Prostate gland (tissue), 2 donors: ENCODE data around the gene STX7. TPM values are rescaled to one million over a fixed set of nuclear protein-coding genes. Genes with fewer than 3 reads are reported as not detected.

Experiments used
- DNase-seq: peaks from one replicate; pipeline ENCODE4 v3.0.0-alpha.2; 2019; ENCODE audit warnings: low spot score
- H3K27ac ChIP-seq, 2 donors: fragments of 200-600 bp; sonication (generic); 2 replicates each; pipeline ENCODE4 v1.5.1; 2017 to 2019
- H3K27me3 ChIP-seq: fragments of 200-600 bp; sonication (generic); replicated peaks from 2 replicates; pipeline ENCODE4 v1.5.1; 2019; ENCODE audit not compliant: insufficient read depth
- H3K36me3 ChIP-seq, 2 donors: fragments of 200-600 bp; sonication (generic); 1 replicate in 1 of 2; 2 replicates in 1 of 2; pipeline versions ENCODE4 v1.5.1 to v1.8.1; 2017 to 2019
- H3K4me1 ChIP-seq: fragments of 200-600 bp; sonication (generic); replicated peaks from 2 replicates; pipeline ENCODE4 v1.5.1; 2019
- H3K4me3 ChIP-seq, 2 donors: fragments of 200-600 bp; sonication (generic); 2 replicates each; pipeline ENCODE4 v1.5.1; 2017 to 2019
- H3K9me3 ChIP-seq: fragments of 200-600 bp; sonication (generic); 2 replicates; pipeline ENCODE4 v1.5.1; 2017
- POLR2A ChIP-seq: fragments of 450-650 bp; IDR thresholded peaks from one replicate; pipeline ENCODE4 v1.6.1; 2016; ENCODE audit warnings: antibody characterized with exemption, mild to moderate bottlenecking
- POLR2AphosphoS5 ChIP-seq: sonication (generic); formaldehyde crosslinking; IDR thresholded peaks from one replicate; pipeline ENCODE4 v1.6.1; 2017; ENCODE audit warnings: antibody characterized with exemption
- WGBS: methylation state at CpG from one replicate; pipeline ENCODE4 v1.1.5; 2018; 5-methylcytosine and 5-hydroxymethylcytosine counted together
- intact Hi-C: fragments of 100-400 bp; cut with DNase I; formaldehyde crosslinking; loops from one replicate; pipeline ENCODE4 v1.14.2; 2022
- total RNA-seq, 2 donors: library from RNA; depleted of rRNA; stranded (reverse); fragments of >200 nt; gene quantifications; one replicate each; pipeline ENCODE4 v1.1.0, GENCODE V29; 2016
- TF ChIP-seq, protein P1 (sequence below), 4 experiments: fragments of 200-600 bp in 2 of 4; fragments of 450-650 bp in 2 of 4; sonication (generic) in 2 of 4; IDR thresholded peaks; 1 replicate in 3 of 4; 2 replicates in 1 of 4; pipeline ENCODE4 v1.5.1; 2016 to 2019; ENCODE audit warnings: antibody characterized with exemption in 4 of 4, mild to moderate bottlenecking in 2 of 4, moderate library complexity in 2 of 4

Gene STX7
- total RNA-seq, 2 donors from 2014 or later = 17.6 to 27.1 TPM

DNA sequence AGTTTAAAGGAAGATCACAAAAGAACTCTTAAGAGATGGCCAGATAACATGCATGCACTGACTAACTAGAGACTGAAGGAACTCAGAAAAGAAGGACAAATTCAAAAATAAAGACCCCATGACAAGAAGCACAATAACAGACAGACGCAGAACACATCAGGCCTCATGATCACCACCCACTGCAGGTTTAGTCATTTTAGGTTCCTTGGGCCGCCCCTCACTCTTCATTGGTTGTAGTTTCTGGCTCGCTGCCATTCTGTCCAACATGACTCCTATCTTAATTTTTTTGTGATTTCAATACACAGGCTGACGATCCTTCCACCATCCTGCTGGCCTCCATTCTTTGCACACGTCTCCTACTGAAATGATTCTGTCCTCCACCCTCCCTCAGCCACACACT is 21.6 kb downstream of the STX7 start:
- intact Hi-C loops = no loop called here
- Histone ChIP-seq H3K36me3 (no peaks in the 10 kb centered on the region), H3K4me3 (no peak overlapping the region), H3K9me3 (no peaks in the 10 kb centered on the region), H3K27ac (no peak overlapping the region), H3K4me1 (no peaks in the 10 kb centered on the region), H3K27me3 (no peaks in the 10 kb centered on the region)
- TF ChIP-seq POLR2A = no peak
- TF ChIP-seq, protein P1, sequence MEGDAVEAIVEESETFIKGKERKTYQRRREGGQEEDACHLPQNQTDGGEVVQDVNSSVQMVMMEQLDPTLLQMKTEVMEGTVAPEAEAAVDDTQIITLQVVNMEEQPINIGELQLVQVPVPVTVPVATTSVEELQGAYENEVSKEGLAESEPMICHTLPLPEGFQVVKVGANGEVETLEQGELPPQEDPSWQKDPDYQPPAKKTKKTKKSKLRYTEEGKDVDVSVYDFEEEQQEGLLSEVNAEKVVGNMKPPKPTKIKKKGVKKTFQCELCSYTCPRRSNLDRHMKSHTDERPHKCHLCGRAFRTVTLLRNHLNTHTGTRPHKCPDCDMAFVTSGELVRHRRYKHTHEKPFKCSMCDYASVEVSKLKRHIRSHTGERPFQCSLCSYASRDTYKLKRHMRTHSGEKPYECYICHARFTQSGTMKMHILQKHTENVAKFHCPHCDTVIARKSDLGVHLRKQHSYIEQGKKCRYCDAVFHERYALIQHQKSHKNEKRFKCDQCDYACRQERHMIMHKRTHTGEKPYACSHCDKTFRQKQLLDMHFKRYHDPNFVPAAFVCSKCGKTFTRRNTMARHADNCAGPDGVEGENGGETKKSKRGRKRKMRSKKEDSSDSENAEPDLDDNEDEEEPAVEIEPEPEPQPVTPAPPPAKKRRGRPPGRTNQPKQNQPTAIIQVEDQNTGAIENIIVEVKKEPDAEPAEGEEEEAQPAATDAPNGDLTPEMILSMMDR (IDR thresholded peaks at IDR 0.05) = no peak
- no peak for TF ChIP-seq POLR2AphosphoS5
- WGBS = 85% methylated on average over 5 of the region's 5 CpGs
- no peak for DNase-seq

DNA sequence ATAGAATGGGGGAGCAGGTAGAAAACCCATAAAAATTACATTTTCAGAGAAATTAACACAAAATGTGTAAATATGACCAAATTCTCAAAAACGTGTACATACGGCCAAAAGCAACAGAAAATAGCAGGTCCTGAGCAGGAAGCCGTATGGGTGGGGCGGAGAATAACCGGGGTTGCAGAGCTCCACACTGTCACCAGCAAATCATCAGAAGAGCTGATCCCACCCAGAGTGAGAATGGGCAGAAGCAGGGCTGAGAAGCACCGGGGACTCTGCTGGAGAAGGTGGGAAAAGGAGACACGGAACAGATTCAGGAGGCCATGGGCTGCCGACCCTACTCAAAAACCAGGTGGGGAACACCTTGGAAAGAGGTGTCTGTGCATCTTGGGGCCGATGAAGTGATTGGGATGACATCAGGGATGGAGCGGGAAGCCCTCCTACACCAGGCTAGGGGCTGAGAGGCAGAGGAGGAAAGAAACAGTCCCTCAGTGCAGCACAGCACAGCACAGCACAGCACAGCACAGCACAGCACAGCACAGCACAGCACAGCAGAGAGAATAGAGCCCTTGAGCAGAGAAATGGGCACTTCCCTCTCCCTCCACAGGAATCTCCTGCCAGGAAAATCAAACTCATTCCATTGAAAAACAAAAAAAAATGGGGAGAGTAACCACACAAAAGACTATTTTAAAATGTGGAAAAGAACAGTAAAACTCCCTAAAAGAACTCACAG is 22.3 kb downstream of the STX7 start:
- H3K4me1 ChIP-seq = no peaks in the 10 kb centered on the region
- TF ChIP-seq, protein P1 (IDR thresholded peaks at IDR 0.05) = no peak
- TF ChIP-seq POLR2AphosphoS5 = no peak
- TF ChIP-seq POLR2A = no peak
- H3K36me3 ChIP-seq = no peaks in the 10 kb centered on the region
- DNase-seq = no peak
- H3K27me3 ChIP-seq = no peaks in the 10 kb centered on the region
- H3K27ac ChIP-seq = peak overlapping the region in 1 of 2 donors; percentile 12
- intact Hi-C loops = no loop called here
- H3K9me3 ChIP-seq = no peaks in the 10 kb centered on the region
- no peak overlapping the region for H3K4me3 ChIP-seq
- WGBS = 83% methylated on average over 10 of the region's 10 CpGs

DNA sequence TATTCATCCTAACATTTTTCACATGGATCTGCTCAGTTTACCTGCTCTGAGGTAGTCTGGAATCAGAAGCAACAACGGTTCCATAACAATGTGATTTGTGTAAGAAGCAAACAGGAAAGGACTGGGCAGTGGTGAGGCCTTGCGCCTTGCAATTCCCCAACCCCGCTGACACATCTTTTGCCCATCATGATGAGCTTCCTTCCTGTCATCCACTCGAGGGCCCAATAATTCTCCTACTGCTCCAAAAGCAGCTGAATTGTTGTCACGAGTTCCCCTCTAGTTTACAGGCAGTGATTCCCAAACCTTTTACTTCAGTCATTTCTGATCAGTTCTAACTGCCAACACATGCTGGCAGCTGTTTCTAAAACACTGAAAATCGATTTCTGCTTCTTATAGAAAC is 22.9 kb downstream of the STX7 start:
- intact Hi-C loops = no loop called here
- DNase-seq = no peak
- no peaks in the 10 kb centered on the region for H3K4me1 ChIP-seq
- H3K36me3 ChIP-seq = no peaks in the 10 kb centered on the region
- H3K27ac ChIP-seq = peak overlapping the region in 1 of 2 donors; percentile 12
- H3K27me3 ChIP-seq = no peaks in the 10 kb centered on the region
- no peak for TF ChIP-seq POLR2AphosphoS5
- TF ChIP-seq POLR2A = no peak
- TF ChIP-seq, protein P1 (IDR thresholded peaks at IDR 0.05) = no peak
- no peak overlapping the region for H3K4me3 ChIP-seq
- 70% methylated on average over 6 of the region's 6 CpGs for WGBS
- H3K9me3 ChIP-seq = no peaks in the 10 kb centered on the region

DNA sequence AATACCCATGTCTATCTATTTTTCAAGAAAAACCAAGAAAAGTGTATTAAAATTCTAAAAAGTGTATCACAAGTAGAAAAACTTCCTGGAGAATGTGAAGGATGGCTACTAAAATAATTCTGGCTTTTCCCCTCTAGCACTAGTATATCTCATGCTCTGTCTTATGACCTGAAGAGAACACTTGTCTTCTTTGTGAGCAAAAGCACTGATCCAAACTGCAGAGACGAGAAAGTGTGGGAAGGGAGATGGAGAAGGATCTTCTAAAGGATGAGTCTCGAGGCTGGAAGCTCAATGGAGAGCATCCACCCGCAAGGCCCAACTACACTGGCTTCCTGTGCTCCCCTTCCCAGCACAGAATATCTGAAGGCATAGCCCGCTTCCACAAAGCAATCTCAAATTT is 23.5 kb downstream of the STX7 start:
- TF ChIP-seq POLR2A (no peak), POLR2AphosphoS5 (no peak)
- TF ChIP-seq, protein P1 (IDR thresholded peaks at IDR 0.05) = no peak
- Histone ChIP-seq H3K4me1 (no peaks in the 10 kb centered on the region), H3K4me3 (no peak overlapping the region), H3K9me3 (no peaks in the 10 kb centered on the region), H3K27ac (no peak overlapping the region), H3K36me3 (no peaks in the 10 kb centered on the region), H3K27me3 (no peaks in the 10 kb centered on the region)
- DNase-seq = no peak
- intact Hi-C loops = loop anchor here (10.0 kb wide), 1 partner anchor 575 kb away; no protein-coding TSS in a partner anchor
- 93% methylated on average over 4 of the region's 4 CpGs for WGBS

DNA sequence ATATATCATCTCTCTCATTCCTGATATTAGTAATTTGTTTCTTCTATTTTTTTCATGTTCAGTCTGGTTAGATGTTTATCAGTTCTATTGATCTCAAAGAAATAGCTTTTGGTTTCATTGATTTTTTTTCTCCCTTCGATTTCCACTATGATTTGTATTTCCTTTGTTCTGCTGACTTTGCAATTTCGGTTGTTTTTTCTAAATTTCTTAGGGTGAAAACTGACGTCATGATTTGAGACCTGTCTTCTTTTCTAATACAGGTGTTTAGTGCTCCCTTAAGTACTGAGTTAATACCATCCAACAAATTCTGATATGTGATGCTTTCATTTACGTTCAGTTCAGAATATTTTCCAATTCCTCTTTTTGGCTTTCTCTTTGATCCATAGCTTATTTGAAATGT is 25.2 kb downstream of the STX7 start:
- no peaks in the 10 kb centered on the region for H3K4me1 ChIP-seq
- H3K36me3 ChIP-seq = no peaks in the 10 kb centered on the region
- WGBS = 90% methylated on average over 4 of the region's 4 CpGs
- DNase-seq = no peak
- H3K27me3 ChIP-seq = no peaks in the 10 kb centered on the region
- no peaks in the 10 kb centered on the region for H3K9me3 ChIP-seq
- TF ChIP-seq POLR2A (no peak), POLR2AphosphoS5 (no peak)
- TF ChIP-seq, protein P1 (IDR thresholded peaks at IDR 0.05) = no peak
- H3K27ac ChIP-seq = no peak overlapping the region
- H3K4me3 ChIP-seq = no peak overlapping the region
- intact Hi-C loops = loop anchor here (10.0 kb wide), 1 partner anchor 573 kb away; no protein-coding TSS in a partner anchor
